Activated naive CD4-positive, alpha-beta T cell treated with anti-CD3 and anti-CD28 coated beads, Interleukin-2, amount 50 U/mL, for 24 hours (primary cell): ENCODE measurements around the gene REEP3.

Experiments used
- H3K27ac Mint-ChIP-seq: one replicate; pipeline ENCODE4 v1.8.0; 2021; ENCODE audit warnings: mild to moderate bottlenecking, mixed read lengths
- H3K27me3 Mint-ChIP-seq: one replicate; pipeline ENCODE4 v1.8.0; 2021; ENCODE audit warnings: mixed read lengths
- H3K36me3 Mint-ChIP-seq: one replicate; pipeline ENCODE4 v1.8.0; 2021; ENCODE audit warnings: mixed read lengths
- H3K4me1 Mint-ChIP-seq: one replicate; pipeline ENCODE4 v1.8.0; 2021; ENCODE audit warnings: mixed read lengths
- H3K4me3 Mint-ChIP-seq: one replicate; pipeline ENCODE4 v1.8.0; 2021; ENCODE audit warnings: mild to moderate bottlenecking, mixed read lengths
- H3K9me3 Mint-ChIP-seq: one replicate; pipeline ENCODE4 v1.8.0; 2021; ENCODE audit warnings: mixed read lengths

The REEP3 gene

GRCh38 chr10:63619426-63619825 lies 98.2 kb downstream of the REEP3 start:
- Mint-ChIP-seq H3K36me3 (peaks cover 8% of the 10 kb centered on the region), H3K4me3 (no peak overlapping the region), H3K4me1 (no peaks in the 10 kb centered on the region), H3K27me3 (no peaks in the 10 kb centered on the region), H3K27ac (no peak overlapping the region), H3K9me3 (no peaks in the 10 kb centered on the region)

- H3K9me3 Mint-ChIP-seq: no peaks in the 10 kb centered on the region
- no peaks in the 10 kb centered on the region for H3K27me3 Mint-ChIP-seq
- H3K36me3 Mint-ChIP-seq: peaks cover 5% of the 10 kb centered on the region
- no peak overlapping the region for H3K27ac Mint-ChIP-seq
- no peaks in the 10 kb centered on the region for H3K4me1 Mint-ChIP-seq
- no peak overlapping the region for H3K4me3 Mint-ChIP-seq
Measured at GRCh38 chr10:63622097-63622496, 100.9 kb downstream of the REEP3 start.

- Mint-ChIP-seq H3K27ac (no peak overlapping the region), H3K9me3 (no peaks in the 10 kb centered on the region), H3K4me1 (peaks cover 23% of the 10 kb centered on the region), H3K27me3 (no peaks in the 10 kb centered on the region), H3K36me3 (peaks cover 2% of the 10 kb centered on the region), H3K4me3 (no peak overlapping the region)
Measured at GRCh38 chr10:63624701-63625100, 103.5 kb downstream of the REEP3 start.

- Mint-ChIP-seq H3K9me3 (no peaks in the 10 kb centered on the region), H3K4me1 (peaks cover 35% of the 10 kb centered on the region), H3K27ac (no peak overlapping the region)
Measured at GRCh38 chr10:63627396-63627795, 106.2 kb downstream of the REEP3 start.

GRCh38 chr10:63627881-63628296 lies 106.7 kb downstream of the REEP3 start:
- Mint-ChIP-seq H3K4me1 (peaks cover 35% of the 10 kb centered on the region), H3K27ac (no peak overlapping the region), H3K9me3 (no peaks in the 10 kb centered on the region), H3K27me3 (no peaks in the 10 kb centered on the region), H3K4me3 (no peak overlapping the region), H3K36me3 (no peaks in the 10 kb centered on the region)

More at GRCh38 chr10:63627396-63627795, 106.2 kb downstream of the REEP3 start:
- no peaks in the 10 kb centered on the region for H3K36me3 Mint-ChIP-seq
- no peak overlapping the region for H3K4me3 Mint-ChIP-seq
- no peaks in the 10 kb centered on the region for H3K27me3 Mint-ChIP-seq

GRCh38 chr10:63628526-63629362 lies 107.5 kb downstream of the REEP3 start:
- Mint-ChIP-seq H3K4me1 (peaks cover 35% of the 10 kb centered on the region), H3K27ac (peak overlapping the region; percentile 76), H3K36me3 (no peaks in the 10 kb centered on the region), H3K27me3 (no peaks in the 10 kb centered on the region), H3K9me3 (no peaks in the 10 kb centered on the region), H3K4me3 (peak overlapping the region; percentile 99)

GRCh38 chr10:63629363-63630084 lies 108.3 kb downstream of the REEP3 start:
- Mint-ChIP-seq H3K4me1 (peaks cover 35% of the 10 kb centered on the region), H3K4me3 (peak overlapping the region; percentile 99), H3K9me3 (no peaks in the 10 kb centered on the region), H3K27me3 (no peaks in the 10 kb centered on the region), H3K27ac (peak overlapping the region; percentile 93), H3K36me3 (no peaks in the 10 kb centered on the region)

- Mint-ChIP-seq H3K4me3 (peak overlapping the region; percentile 99), H3K36me3 (no peaks in the 10 kb centered on the region), H3K9me3 (no peaks in the 10 kb centered on the region), H3K27ac (peak overlapping the region; percentile 25), H3K27me3 (no peaks in the 10 kb centered on the region), H3K4me1 (peaks cover 35% of the 10 kb centered on the region)
Measured at GRCh38 chr10:63630085-63630930, 109.1 kb downstream of the REEP3 start.

GRCh38 chr10:63630931-63631680 lies 109.9 kb downstream of the REEP3 start:
- Mint-ChIP-seq H3K36me3 (no peaks in the 10 kb centered on the region), H3K9me3 (no peaks in the 10 kb centered on the region), H3K27ac (no peak overlapping the region), H3K27me3 (no peaks in the 10 kb centered on the region), H3K4me3 (peak overlapping the region; percentile 99), H3K4me1 (peaks cover 35% of the 10 kb centered on the region)

GRCh38 chr10:63631991-63632390 lies 110.8 kb downstream of the REEP3 start:
- Mint-ChIP-seq H3K9me3 (no peaks in the 10 kb centered on the region), H3K4me1 (peaks cover 35% of the 10 kb centered on the region), H3K27me3 (no peaks in the 10 kb centered on the region), H3K27ac (no peak overlapping the region), H3K4me3 (no peak overlapping the region), H3K36me3 (no peaks in the 10 kb centered on the region)

GRCh38 chr10:63633677-63634487 lies 112.7 kb downstream of the REEP3 start:
- Mint-ChIP-seq H3K9me3 (no peaks in the 10 kb centered on the region), H3K4me1 (peaks cover 19% of the 10 kb centered on the region), H3K4me3 (no peak overlapping the region), H3K27ac (no peak overlapping the region), H3K27me3 (no peaks in the 10 kb centered on the region), H3K36me3 (no peaks in the 10 kb centered on the region)

- Mint-ChIP-seq H3K27ac (no peak overlapping the region), H3K27me3 (no peaks in the 10 kb centered on the region), H3K36me3 (no peaks in the 10 kb centered on the region), H3K4me1 (peaks cover 12% of the 10 kb centered on the region), H3K4me3 (no peak overlapping the region), H3K9me3 (no peaks in the 10 kb centered on the region)
Measured at GRCh38 chr10:63634488-63635065, 113.4 kb downstream of the REEP3 start.

- no peaks in the 10 kb centered on the region for H3K36me3 Mint-ChIP-seq
- no peaks in the 10 kb centered on the region for H3K9me3 Mint-ChIP-seq
- H3K4me3 Mint-ChIP-seq: no peak overlapping the region
- no peaks in the 10 kb centered on the region for H3K27me3 Mint-ChIP-seq
- no peaks in the 10 kb centered on the region for H3K4me1 Mint-ChIP-seq
- no peak overlapping the region for H3K27ac Mint-ChIP-seq
Measured at GRCh38 chr10:63636812-63637211, 115.6 kb downstream of the REEP3 start.

GRCh38 chr10:63637901-63638327 lies 116.7 kb downstream of the REEP3 start:
- no peaks in the 10 kb centered on the region for H3K27me3 Mint-ChIP-seq
- no peaks in the 10 kb centered on the region for H3K4me1 Mint-ChIP-seq
- no peaks in the 10 kb centered on the region for H3K9me3 Mint-ChIP-seq
- H3K4me3 Mint-ChIP-seq: no peak overlapping the region
- no peaks in the 10 kb centered on the region for H3K36me3 Mint-ChIP-seq
- H3K27ac Mint-ChIP-seq: no peak overlapping the region
